Body of pancreas (tissue), 4 donors: ENCODE measurements around the gene C16orf95. TPM values are rescaled to one million over a fixed set of nuclear protein-coding genes. Genes with fewer than 3 reads are reported as not detected.

ENCODE experiments used
- ATAC-seq: fragments of 150-250 bp; one replicate; pipeline ENCODE4 v1.9.1; 2016
- DNase-seq, 4 donors: peaks; one replicate each; pipeline ENCODE4 v3.0.0-alpha.2; 2019
- H3K27ac ChIP-seq, 4 donors: fragments of 200-600 bp; sonication (generic); 1 replicate in 3 of 4; 2 replicates in 1 of 4; pipeline versions ENCODE4 v1.5.1 to v1.6.1; 2016 to 2019; ENCODE audit warnings: mild to moderate bottlenecking in 1 of 4, mixed read lengths in 1 of 4, moderate library complexity in 1 of 4
- H3K27me3 ChIP-seq, 2 donors: fragments of 200-600 bp; sonication (generic); one replicate each; pipeline ENCODE4 v1.6.0; 2016; ENCODE audit warnings: mild to moderate bottlenecking in 1 of 2
- H3K36me3 ChIP-seq, 2 donors: fragments of 200-600 bp; sonication (generic); replicated peaks in 1 of 2; 2 replicates each; pipeline ENCODE4 v1.5.1; 2016; ENCODE audit warnings: low read depth in 2 of 2; ENCODE audit not compliant: insufficient read depth in 1 of 2
- H3K4me1 ChIP-seq: fragments of 200-600 bp; sonication (generic); one replicate; pipeline ENCODE4 v1.6.0; 2016
- H3K4me3 ChIP-seq, 2 donors: fragments of 200-600 bp; sonication (generic); 1 replicate in 1 of 2; 2 replicates in 1 of 2; pipeline ENCODE4 v1.5.1; 2016 to 2019
- H3K9me3 ChIP-seq, 3 donors: fragments of 200-600 bp; sonication (generic); 1 replicate in 2 of 3; 2 replicates in 1 of 3; pipeline ENCODE4 v1.5.1; 2016
- POLR2A ChIP-seq, 3 donors: fragments of 450-650 bp; IDR thresholded peaks; one replicate each; pipeline ENCODE4 v1.6.1; 2016; ENCODE audit warnings: antibody characterized with exemption in 3 of 3, mild to moderate bottlenecking in 2 of 3
- WGBS, 2 donors: methylation state at CpG; one replicate each; pipeline ENCODE4 v1.1.5; 2017; 5-methylcytosine and 5-hydroxymethylcytosine counted together
- intact Hi-C: fragments of 100-400 bp; cut with DNase I; formaldehyde crosslinking; loops from one replicate; pipeline ENCODE4 v1.15.1; 2023
- total RNA-seq, 2 donors: library from RNA; depleted of rRNA; stranded (reverse); fragments of >200 nt; gene quantifications; one replicate each; pipeline ENCODE4 v1.1.0, GENCODE V29; 2016
- TF ChIP-seq, protein P1 (sequence below), 7 experiments: fragments of 450-650 bp in 4 of 7; fragments of 200-600 bp in 3 of 7; sonication (generic) in 3 of 7; IDR thresholded peaks; one replicate each; pipeline ENCODE4 v1.5.1; 2016 to 2019; ENCODE audit warnings: antibody characterized with exemption in 7 of 7

Gene C16orf95
- total RNA-seq, 2 donors from 2014 or later, result 1.3 to 2.0 TPM

DNA sequence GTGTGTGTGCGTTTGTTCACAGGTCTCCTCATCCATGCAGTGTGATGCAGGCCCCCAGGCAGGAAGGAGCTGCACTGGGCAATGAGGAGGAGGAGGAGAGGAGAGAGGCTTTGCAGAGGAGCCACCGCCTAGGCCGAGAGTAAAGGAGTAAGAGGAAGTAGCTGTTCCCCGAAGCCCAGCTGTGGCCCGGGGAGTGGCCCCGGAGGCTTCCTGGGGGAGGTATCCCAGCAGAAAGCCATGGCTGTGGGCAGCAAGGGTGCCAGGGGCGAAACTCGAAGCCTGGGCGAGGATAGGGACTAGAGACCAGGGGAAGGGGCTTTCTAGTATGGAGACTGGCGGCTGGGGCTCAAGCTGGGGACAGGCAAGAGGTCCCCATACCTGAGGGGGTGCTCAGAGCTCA lies 12.2 kb downstream of the C16orf95 start:
- H3K27ac ChIP-seq, result no peak overlapping the region
- H3K27me3 ChIP-seq, result no peaks in the 10 kb centered on the region
- WGBS, 2 donors, result 68 to 69% methylated on average over 10 of the region's 10 CpGs
- TF ChIP-seq, protein P1, sequence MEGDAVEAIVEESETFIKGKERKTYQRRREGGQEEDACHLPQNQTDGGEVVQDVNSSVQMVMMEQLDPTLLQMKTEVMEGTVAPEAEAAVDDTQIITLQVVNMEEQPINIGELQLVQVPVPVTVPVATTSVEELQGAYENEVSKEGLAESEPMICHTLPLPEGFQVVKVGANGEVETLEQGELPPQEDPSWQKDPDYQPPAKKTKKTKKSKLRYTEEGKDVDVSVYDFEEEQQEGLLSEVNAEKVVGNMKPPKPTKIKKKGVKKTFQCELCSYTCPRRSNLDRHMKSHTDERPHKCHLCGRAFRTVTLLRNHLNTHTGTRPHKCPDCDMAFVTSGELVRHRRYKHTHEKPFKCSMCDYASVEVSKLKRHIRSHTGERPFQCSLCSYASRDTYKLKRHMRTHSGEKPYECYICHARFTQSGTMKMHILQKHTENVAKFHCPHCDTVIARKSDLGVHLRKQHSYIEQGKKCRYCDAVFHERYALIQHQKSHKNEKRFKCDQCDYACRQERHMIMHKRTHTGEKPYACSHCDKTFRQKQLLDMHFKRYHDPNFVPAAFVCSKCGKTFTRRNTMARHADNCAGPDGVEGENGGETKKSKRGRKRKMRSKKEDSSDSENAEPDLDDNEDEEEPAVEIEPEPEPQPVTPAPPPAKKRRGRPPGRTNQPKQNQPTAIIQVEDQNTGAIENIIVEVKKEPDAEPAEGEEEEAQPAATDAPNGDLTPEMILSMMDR (IDR thresholded peaks at IDR 0.05), result no peak
- TF ChIP-seq POLR2A (IDR thresholded peaks at IDR 0.05), result no peak
- H3K9me3 ChIP-seq, result no peaks in the 10 kb centered on the region
- no peak for DNase-seq
- intact Hi-C loops, result no loop called here
- no peak for ATAC-seq
- H3K4me3 ChIP-seq, result no peak overlapping the region
- H3K4me1 ChIP-seq, result no peaks in the 10 kb centered on the region
- H3K36me3 ChIP-seq, result no peaks in the 10 kb centered on the region

DNA sequence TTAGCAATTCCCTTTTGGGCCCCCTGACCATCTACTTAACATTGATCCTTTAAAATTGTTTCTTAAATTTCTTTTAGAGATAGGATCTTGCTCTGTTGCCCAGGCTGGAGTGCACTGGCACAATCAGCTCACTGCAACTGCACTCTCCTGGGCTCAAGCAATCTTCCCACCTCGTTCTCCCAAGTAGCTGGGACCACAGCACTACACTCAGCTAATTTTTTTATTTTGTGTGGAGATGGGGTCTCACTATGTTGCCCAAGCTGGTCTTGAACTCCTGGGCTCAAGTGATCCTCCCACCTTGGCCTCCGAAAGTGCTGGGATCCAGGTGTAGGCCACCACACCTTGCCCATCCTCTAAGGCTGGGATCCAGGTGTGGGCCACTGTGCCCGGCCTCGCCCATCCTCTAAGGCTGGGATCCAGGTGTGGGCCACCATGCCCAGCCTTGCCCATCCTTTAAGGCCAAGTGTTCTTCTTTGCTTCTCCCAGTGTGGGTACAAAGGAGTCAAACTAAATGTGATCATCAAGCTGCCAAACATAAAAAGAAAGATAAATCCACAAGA lies 13.2 kb downstream of the C16orf95 start:
- no peaks in the 10 kb centered on the region for H3K9me3 ChIP-seq
- no peaks in the 10 kb centered on the region for H3K36me3 ChIP-seq
- WGBS, 2 donors, result 83 to 85% methylated on average over 2 to 4 of the region's 4 CpGs
- no peak overlapping the region for H3K4me3 ChIP-seq
- no peak for TF ChIP-seq POLR2A (IDR thresholded peaks at IDR 0.05)
- TF ChIP-seq, protein P1 (IDR thresholded peaks at IDR 0.05), result no peak
- no peak for DNase-seq
- no peak for ATAC-seq
- no peak overlapping the region for H3K27ac ChIP-seq
- intact Hi-C loops, result no loop called here
- no peaks in the 10 kb centered on the region for H3K27me3 ChIP-seq
- H3K4me1 ChIP-seq, result no peaks in the 10 kb centered on the region

DNA sequence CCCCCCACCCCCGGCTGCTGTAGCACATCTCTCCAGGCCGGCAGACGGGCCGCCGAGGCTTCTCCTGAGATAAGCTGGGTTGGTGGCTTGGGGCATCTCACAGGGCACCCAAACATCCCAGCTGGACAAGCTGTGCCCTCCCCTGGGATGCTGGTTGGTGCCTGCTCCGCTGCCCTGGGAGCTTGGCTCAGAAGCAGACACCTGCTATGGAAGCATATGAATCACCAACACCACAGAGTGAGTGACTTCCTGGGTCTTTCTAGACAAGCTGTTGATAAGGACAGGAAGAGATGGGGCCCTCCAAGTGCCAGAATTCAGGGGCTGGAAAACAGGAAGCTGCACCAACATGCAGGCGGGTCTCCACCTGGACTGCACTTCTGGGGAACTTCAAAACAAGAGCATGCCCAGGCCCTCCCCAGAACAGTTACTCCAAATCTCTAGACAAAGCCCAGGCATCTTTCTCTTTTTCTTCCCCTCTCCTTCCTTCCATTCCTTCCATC lies 13.7 kb downstream of the C16orf95 start:
- TF ChIP-seq POLR2A (IDR thresholded peaks at IDR 0.05), result no peak
- TF ChIP-seq, protein P1 (IDR thresholded peaks at IDR 0.05), result no peak
- no peak for ATAC-seq
- no peak for DNase-seq
- no peaks in the 10 kb centered on the region for H3K27me3 ChIP-seq
- H3K9me3 ChIP-seq, result no peaks in the 10 kb centered on the region
- intact Hi-C loops, result no loop called here
- H3K4me1 ChIP-seq, result no peaks in the 10 kb centered on the region
- H3K4me3 ChIP-seq, result no peak overlapping the region
- no peak overlapping the region for H3K27ac ChIP-seq
- no peaks in the 10 kb centered on the region for H3K36me3 ChIP-seq
- WGBS, 2 donors, result 86 to 100% methylated on average over 1 to 7 of the region's 7 CpGs

DNA sequence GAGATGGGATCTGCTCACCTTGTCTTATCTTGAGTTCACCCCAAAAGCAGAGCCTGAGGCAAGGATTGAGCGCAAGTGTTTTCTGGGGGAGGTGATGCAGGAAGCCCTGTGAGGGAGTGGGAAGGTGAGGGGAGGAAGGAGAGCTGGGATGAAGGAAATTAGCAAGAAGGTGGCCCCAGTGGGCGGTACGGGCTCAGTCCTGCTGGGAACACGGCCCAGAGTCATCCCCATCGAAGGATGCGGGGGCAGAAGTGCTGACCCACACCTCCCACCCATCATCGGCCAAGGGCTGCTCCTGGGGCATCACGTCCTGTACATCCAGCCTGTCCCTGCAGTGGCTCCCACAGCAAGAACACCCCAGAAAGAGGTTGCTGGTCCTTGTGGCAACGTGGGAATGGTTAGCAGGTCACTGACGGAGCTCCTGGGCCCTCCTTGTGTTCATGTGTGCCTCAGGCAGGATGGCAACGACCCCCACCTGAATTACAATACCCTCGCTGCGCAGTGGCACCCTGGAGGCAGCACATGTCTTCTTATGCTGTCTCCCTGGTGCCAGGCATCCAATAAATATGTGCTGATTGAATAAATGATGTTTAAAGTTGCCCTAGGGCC lies 18.2 kb downstream of the C16orf95 start:
- no peak for DNase-seq
- no peaks in the 10 kb centered on the region for H3K4me1 ChIP-seq
- H3K4me3 ChIP-seq, result no peak overlapping the region
- no peaks in the 10 kb centered on the region for H3K27me3 ChIP-seq
- H3K9me3 ChIP-seq, result no peaks in the 10 kb centered on the region
- 73 to 86% methylated on average over 10 to 13 of the region's 13 CpGs for WGBS, 2 donors
- no peak overlapping the region for H3K27ac ChIP-seq
- TF ChIP-seq, protein P1 (IDR thresholded peaks at IDR 0.05), result no peak
- no peak for TF ChIP-seq POLR2A (IDR thresholded peaks at IDR 0.05)
- ATAC-seq, result no peak
- intact Hi-C loops, result no loop called here
- no peaks in the 10 kb centered on the region for H3K36me3 ChIP-seq
